OCI-M2 (cell line): Measurements from ENCODE around the gene SLC9C2.
"Not testable (repeated sequence)": the region's sequence is repeated elsewhere in the genome, so short reads cannot be mapped to it uniquely, and the experiment has no call there.

Experiments
- DNase-seq: peaks from one replicate; lab custom pipeline; 2025; ENCODE audit not compliant: unreplicated experiment; lab: John Stamatoyannopoulos, UW

Gene SLC9C2

GRCh38 chr1:173603056-173603591 is at the start of gene SLC9C2:
Gene SLC9C2 (minus strand): TSS chr1:173603072. CDS start chr1:173601776, 1,296 bp downstream.
- no peak for DNase-seq

GRCh38 chr1:173648880-173649605 is 46.2 kb upstream of the SLC9C2 start:
- DNase-seq = no peak

DNA sequence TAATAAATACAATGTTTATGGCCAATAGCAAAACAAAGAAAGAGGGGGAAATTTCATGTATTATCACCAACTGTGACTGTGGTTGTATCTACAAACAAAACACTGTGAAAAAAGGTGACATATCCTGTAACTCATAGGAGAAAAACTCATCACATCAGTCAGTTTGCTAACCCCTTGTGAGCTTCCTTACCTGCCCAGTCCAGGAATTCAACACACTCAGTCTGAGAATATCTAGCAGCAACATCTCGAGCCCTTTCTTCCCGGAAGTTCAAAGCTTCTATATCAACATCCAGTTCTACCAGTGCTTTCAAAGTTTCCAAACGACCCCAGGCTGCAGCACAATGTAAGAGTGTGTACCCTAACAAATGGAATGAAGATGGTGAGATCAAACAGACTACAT is 43.8 kb upstream of the SLC9C2 start:
- DNase-seq = no peak

GRCh38 chr1:173642450-173643139 is 39.7 kb upstream of the SLC9C2 start:
- not testable (repeated sequence) for DNase-seq

DNA sequence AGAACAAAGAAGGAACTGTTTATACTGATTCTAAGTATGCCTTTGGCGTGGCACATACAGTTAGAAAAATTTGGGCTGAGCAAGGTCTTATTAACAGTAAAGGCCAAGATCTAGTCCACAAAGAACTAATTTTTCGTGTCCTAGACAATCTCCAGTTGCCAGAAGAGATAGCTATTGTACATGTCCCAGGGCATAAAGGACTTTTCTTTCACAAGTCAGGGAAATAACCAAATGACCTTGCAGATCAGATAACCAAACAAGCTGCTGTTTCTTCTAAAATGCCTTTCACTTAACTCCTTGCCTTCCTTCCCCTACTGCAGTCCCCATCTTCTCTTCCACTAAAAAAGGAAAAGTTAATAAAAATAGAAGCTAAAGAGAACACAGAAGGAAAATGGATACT is 36.2 kb upstream of the SLC9C2 start:
- DNase-seq = no peak

DNA sequence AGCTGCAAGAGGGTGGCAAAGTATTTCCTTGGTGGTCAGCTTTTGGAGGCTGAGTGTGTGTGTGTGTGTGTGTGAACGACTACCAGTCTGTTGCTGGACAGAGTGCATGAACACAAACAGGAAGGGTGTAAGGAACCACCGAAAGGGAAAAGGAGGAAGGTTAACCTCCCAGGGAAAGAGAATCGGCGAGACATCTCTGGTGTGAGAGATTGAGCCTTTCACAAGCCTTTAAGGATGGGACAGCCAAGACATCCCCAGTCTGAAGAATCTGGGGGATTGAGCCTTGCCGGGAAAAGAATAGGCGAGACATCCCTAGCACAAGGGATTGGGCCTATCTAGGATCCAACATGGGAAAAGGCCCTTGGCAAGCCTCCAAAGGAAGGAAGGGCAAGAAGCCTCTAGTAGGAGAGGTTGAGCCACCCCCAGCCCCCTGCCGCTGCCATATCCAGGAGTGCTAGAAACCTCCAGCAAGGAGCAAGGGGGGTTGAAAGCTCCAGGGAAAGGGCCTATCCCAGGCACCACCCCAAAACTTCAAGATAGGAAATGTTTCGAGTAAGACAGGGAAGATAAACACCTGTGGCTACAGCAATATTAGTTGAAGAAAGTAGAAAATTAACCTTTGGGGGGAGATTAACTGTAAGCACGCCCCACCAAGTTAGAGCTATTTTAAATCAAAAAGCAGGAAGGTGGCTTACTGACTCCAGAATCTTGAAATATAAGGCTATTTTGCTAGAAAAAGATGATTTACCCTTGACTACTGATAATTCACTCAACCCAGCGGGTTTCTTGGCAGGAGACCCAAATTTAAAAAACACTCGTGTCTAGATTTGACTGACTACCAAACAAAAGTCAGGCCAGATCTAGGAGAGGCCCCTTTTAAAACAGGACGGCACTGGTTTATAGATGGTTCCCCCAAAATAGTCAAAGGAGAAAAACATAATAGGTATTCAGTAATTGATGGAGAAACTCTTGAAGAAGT is 35.5 kb upstream of the SLC9C2 start:
- DNase-seq = no peak

GRCh38 chr1:173637236-173638042 is 34.6 kb upstream of the SLC9C2 start:
- DNase-seq = not testable (repeated sequence)

GRCh38 chr1:173635116-173635515 is 32.2 kb upstream of the SLC9C2 start, which contains the start of gene TEX50:
Gene TEX50 (plus strand): TSS chr1:173635338. CDS start chr1:173635522, 184 bp downstream.
- no peak for DNase-seq

DNA sequence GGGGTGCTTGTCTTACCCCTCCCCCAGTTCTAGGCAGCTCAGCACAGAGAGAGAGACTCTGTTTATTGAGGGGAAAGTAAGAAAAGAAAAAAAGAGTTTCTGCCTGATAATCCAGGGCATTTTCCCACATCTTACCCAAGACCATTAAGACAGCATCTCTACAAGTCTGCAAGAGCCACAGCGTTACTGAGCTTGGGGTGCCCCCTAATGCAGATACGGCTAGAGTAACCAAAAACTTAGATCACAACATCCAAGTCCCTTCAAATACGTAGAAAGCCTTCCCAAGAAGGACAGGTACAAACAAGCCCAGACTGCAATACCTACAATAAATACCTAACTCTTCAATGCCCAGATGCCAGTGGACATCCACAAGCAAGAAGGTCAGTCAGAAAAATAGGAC is 26.0 kb upstream of the SLC9C2 start:
- DNase-seq = no peak

DNA sequence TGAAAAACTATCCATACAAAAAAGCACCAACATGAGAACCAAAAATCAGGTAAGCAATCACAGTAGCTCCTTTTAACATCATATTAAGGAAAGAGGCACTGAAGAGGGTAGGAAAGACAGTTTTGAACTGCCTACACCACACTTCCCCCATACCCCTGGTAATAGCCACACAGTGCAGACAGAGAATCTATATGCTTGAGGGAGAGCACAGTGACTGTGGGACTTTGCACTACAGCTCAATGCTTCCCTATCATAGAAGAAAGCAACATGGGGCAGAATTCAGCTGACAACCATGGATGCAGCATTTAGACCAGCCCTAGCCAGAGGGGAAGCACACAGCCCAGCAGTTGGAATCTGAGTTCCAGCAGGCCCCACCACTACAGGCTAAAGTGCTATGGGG is 24.4 kb upstream of the SLC9C2 start:
- no peak for DNase-seq

GRCh38 chr1:173616859-173617258 is 14.0 kb upstream of the SLC9C2 start:
- DNase-seq = no peak

DNA sequence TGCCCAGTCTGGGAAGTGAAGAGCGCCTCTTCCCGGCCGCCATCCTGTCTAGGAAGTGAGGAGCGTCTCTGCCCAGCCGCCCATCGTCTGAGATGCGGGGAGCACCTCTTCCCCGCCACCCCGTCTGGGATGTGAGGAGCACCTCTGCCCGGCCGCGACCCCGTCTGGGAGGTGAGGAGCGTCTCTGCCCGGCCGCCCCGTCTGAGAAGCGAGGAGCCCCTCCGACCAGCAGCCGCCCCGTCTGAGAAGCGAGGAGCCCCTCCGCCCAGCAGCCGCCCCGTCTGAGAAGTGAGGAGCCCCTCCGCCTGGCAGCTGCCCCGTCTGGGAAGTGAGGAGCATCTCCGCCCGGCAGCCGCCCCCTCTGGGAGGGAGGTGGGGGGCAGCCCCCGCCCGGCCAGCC is 10.2 kb upstream of the SLC9C2 start:
- not testable (repeated sequence) for DNase-seq

- no peak for DNase-seq
Measured at GRCh38 chr1:173608503-173609216, 5.8 kb upstream of the SLC9C2 start.

DNA sequence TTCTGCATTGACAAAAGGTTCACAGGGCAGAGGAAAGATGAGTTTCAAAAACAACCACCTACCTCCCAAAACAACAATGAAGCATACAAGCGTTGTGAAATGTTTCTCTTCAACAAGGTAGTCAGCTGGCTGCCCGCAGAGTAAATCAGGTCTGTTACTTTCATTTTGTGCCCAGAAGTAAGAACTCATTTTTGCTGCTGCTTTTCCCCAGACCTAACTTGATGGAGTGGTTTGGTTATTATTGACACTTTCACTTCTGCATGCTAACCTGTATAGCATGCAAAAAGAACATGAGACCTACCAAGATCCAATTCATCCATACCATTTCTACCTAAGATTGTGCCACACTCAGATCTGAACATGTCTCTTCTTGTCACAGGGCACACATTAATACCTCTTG is 1.3 kb downstream of the SLC9C2 start:
- DNase-seq = no peak

DNA sequence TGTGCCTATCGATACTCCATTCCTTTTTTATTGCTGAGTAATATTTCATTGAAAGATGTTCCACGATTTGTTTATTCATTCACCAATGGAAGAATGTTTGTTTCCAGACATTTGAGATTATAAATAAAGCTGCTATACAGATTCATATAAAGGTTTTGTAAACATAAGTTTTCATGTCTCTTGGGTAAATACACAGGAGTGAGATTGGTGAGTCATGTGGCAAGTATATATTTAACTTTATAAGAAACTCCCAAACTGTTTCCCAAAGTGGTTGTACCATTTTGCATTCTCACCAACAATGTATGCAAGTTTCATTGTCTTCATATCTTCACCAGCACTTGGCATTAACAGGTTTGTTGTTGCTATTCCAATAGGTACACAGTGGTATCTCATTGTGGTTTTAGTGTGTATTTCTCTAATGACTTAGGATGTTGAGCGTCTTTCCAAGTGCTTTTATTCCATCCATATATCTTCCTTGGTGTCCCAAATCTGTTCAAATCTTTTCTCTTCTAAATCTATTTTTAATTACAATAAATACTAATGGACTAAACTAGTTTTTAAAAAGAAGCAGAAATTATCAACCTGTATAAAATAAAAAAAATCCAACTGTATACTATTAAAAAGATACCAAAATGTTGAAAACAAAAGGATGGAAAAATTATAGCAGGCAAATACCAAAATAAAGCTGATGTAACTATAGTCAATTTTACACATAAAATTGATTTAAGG is 6.6 kb downstream of the SLC9C2 start:
- no peak for DNase-seq

DNA sequence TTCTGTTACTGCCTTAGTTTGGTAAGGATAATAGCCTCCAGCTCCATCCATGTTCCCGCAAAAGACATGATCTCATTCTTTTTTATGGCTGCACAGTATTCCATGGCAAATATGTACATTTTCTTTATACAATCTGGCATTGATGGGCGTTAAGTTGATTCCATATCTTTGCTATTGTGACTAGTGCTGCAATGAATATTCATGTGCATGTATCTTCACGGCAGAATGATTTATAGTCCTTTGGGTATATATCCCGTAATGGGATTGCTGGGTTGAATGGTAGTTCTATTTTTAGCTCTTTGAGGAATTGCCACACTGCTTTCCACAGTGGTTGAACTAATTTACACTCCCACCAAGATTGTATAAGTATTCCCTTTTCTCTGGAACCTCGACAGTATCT is 11.7 kb downstream of the SLC9C2 start:
- not testable (repeated sequence) for DNase-seq

GRCh38 chr1:173590557-173590956 is 12.3 kb downstream of the SLC9C2 start:
- DNase-seq = no peak

- DNase-seq = no peak
Measured at GRCh38 chr1:173581383-173582079, 21.3 kb downstream of the SLC9C2 start.
